22Rv1 (cell line): ENCODE results near the gene PYROXD2.

Experiments
- H3K27ac ChIP-seq: fragments of 450-650 bp; 2 replicates; pipeline ENCODE4 v1.5.1; 2017
- CTCF ChIP-seq: fragments of 450-650 bp; IDR thresholded peaks from 2 replicates; pipeline ENCODE4 v1.5.1; 2017; ENCODE audit warnings: mild to moderate bottlenecking
- ZFX ChIP-seq: fragments of 450-650 bp; IDR thresholded peaks from 2 replicates; pipeline ENCODE4 v1.6.1; 2017; ENCODE audit warnings: antibody characterized with exemption, borderline replicate concordance

PYROXD2 gene

GRCh38 chr10:98378722-98379121, 36.3 kb downstream of the PYROXD2 start:
- no peak overlapping the region for H3K27ac ChIP-seq
- TF ChIP-seq ZFX (no peak), CTCF (no peak)

- TF ChIP-seq CTCF: no peak
- no peak for TF ChIP-seq ZFX
Measured at GRCh38 chr10:98377536-98377935, 37.4 kb downstream of the PYROXD2 start.

GRCh38 chr10:98377001-98377400, 38.0 kb downstream of the PYROXD2 start:
- H3K27ac ChIP-seq: no peak overlapping the region
- TF ChIP-seq CTCF: no peak
- TF ChIP-seq ZFX: no peak

More at GRCh38 chr10:98377536-98377935, 37.4 kb downstream of the PYROXD2 start:
- H3K27ac ChIP-seq: no peak overlapping the region

- no peak overlapping the region for H3K27ac ChIP-seq
- TF ChIP-seq ZFX (no peak), CTCF (no peak)
Measured at GRCh38 chr10:98376485-98376884, 38.5 kb downstream of the PYROXD2 start.

GRCh38 chr10:98374217-98374985, 40.6 kb downstream of the PYROXD2 start:
- TF ChIP-seq ZFX (no peak), CTCF (no peak)
- H3K27ac ChIP-seq: no peak overlapping the region

GRCh38 chr10:98373260-98374040, 41.5 kb downstream of the PYROXD2 start:
- no peak for TF ChIP-seq CTCF
- TF ChIP-seq ZFX: no peak
- no peak overlapping the region for H3K27ac ChIP-seq
